ENCODE data around the gene FAM78B. TPM values are rescaled to one million over a fixed set of nuclear protein-coding genes. Genes with fewer than 3 reads are reported as not detected.
A peak's percentile ranks its signal among the peaks of the same experiment; 100 is the strongest.

Gene FAM78B
- total RNA-seq (2014; rRNA removed; shearing (Covaris generic)): 0.11 TPM in 1 of 2 replicates, not detected in the other

- Histone ChIP-seq H3K27me3 (replicated peaks) (peaks cover 44% of the 10 kb centered on the region), H3K4me3 (peak within 1 kb of the TSS; percentile 51), H3K27ac (no peak within 1 kb of the TSS), H3K9me3 (replicated peaks) (no peaks in the 10 kb centered on the region), H3K36me3 (no peaks in the 10 kb centered on the region), H3K4me1 (replicated peaks) (peaks cover 14% of the 10 kb centered on the region)
- peak; percentile 47 to 57 for DNase-seq (ENCODE audit: low read depth in 1 of 2, low spot score in 2 of 2)
Measured at GRCh38 chr1:166166698-166167571, at the start of gene FAM78B. FAM78B (minus strand) TSS chr1:166167001; CDS start chr1:166166248, 753 bp downstream.

- Histone ChIP-seq H3K27me3 (replicated peaks) (no peaks in the 10 kb centered on the region), H3K36me3 (no peaks in the 10 kb centered on the region), H3K27ac (no peak overlapping the region), H3K4me1 (replicated peaks) (no peaks in the 10 kb centered on the region), H3K4me3 (no peak overlapping the region), H3K9me3 (replicated peaks) (0 out of 2 replicates have a peak, but pooled peaks cover 5% of the 10 kb centered on the region)
- no peak for DNase-seq (ENCODE audit: low read depth in 1 of 2, low spot score in 2 of 2)
Measured at GRCh38 chr1:166202546-166202945, 35.7 kb upstream of the FAM78B start.

- no peak for DNase-seq (ENCODE audit: low read depth in 1 of 2, low spot score in 2 of 2)
- Histone ChIP-seq H3K4me1 (replicated peaks) (no peaks in the 10 kb centered on the region), H3K9me3 (replicated peaks) (0 out of 2 replicates have a peak, but pooled peaks cover 5% of the 10 kb centered on the region), H3K27ac (no peak overlapping the region), H3K4me3 (no peak overlapping the region), H3K36me3 (no peaks in the 10 kb centered on the region), H3K27me3 (replicated peaks) (no peaks in the 10 kb centered on the region)
Measured at GRCh38 chr1:166200743-166201142, 33.9 kb upstream of the FAM78B start.

GRCh38 chr1:166197597-166197996 is 30.8 kb upstream of the FAM78B start:
- Histone ChIP-seq H3K4me3 (no peak overlapping the region), H3K36me3 (no peaks in the 10 kb centered on the region), H3K27ac (no peak overlapping the region), H3K4me1 (replicated peaks) (no peaks in the 10 kb centered on the region), H3K9me3 (replicated peaks) (0 out of 2 replicates have a peak, but pooled peaks cover 5% of the 10 kb centered on the region), H3K27me3 (replicated peaks) (no peaks in the 10 kb centered on the region)
- no peak for DNase-seq (ENCODE audit: low read depth in 1 of 2, low spot score in 2 of 2)

- Histone ChIP-seq H3K27me3 (replicated peaks) (no peaks in the 10 kb centered on the region), H3K4me3 (no peak overlapping the region), H3K27ac (no peak overlapping the region), H3K4me1 (replicated peaks) (no peaks in the 10 kb centered on the region), H3K36me3 (no peaks in the 10 kb centered on the region), H3K9me3 (replicated peaks) (0 out of 2 replicates have a peak, but pooled peaks cover 5% of the 10 kb centered on the region)
- DNase-seq (ENCODE audit: low read depth in 1 of 2, low spot score in 2 of 2): no peak
Measured at GRCh38 chr1:166197141-166197540, 30.3 kb upstream of the FAM78B start.

GRCh38 chr1:166193057-166193698 is 26.4 kb upstream of the FAM78B start:
- H3K36me3 ChIP-seq: no peaks in the 10 kb centered on the region
- no peak overlapping the region for H3K4me3 ChIP-seq
- H3K27me3 ChIP-seq (replicated peaks): no peaks in the 10 kb centered on the region
- no peak overlapping the region for H3K27ac ChIP-seq
- no peak for DNase-seq (ENCODE audit: low read depth in 1 of 2, low spot score in 2 of 2)
- H3K4me1 ChIP-seq (replicated peaks): no peaks in the 10 kb centered on the region
- H3K9me3 ChIP-seq (replicated peaks): no peaks in the 10 kb centered on the region

GRCh38 chr1:166190400-166190799 is 23.6 kb upstream of the FAM78B start:
- H3K9me3 ChIP-seq (replicated peaks): no peaks in the 10 kb centered on the region
- no peaks in the 10 kb centered on the region for H3K36me3 ChIP-seq

GRCh38 chr1:166189126-166189525 is 22.3 kb upstream of the FAM78B start:
- Histone ChIP-seq H3K9me3 (replicated peaks) (no peaks in the 10 kb centered on the region), H3K4me3 (no peak overlapping the region), H3K27ac (no peak overlapping the region), H3K36me3 (no peaks in the 10 kb centered on the region), H3K27me3 (replicated peaks) (no peaks in the 10 kb centered on the region), H3K4me1 (replicated peaks) (no peaks in the 10 kb centered on the region)
- no peak for DNase-seq (ENCODE audit: low read depth in 1 of 2, low spot score in 2 of 2)

More at GRCh38 chr1:166190400-166190799, 23.6 kb upstream of the FAM78B start:
- no peak for DNase-seq (ENCODE audit: low read depth in 1 of 2, low spot score in 2 of 2)
- H3K27me3 ChIP-seq (replicated peaks): no peaks in the 10 kb centered on the region
- H3K4me3 ChIP-seq: no peak overlapping the region
- no peak overlapping the region for H3K27ac ChIP-seq
- no peaks in the 10 kb centered on the region for H3K4me1 ChIP-seq (replicated peaks)

GRCh38 chr1:166185526-166185925 is 18.7 kb upstream of the FAM78B start:
- H3K36me3 ChIP-seq: no peaks in the 10 kb centered on the region
- no peak overlapping the region for H3K27ac ChIP-seq
- H3K4me1 ChIP-seq (replicated peaks): no peaks in the 10 kb centered on the region
- H3K9me3 ChIP-seq (replicated peaks): no peaks in the 10 kb centered on the region
- no peak for DNase-seq (ENCODE audit: low read depth in 1 of 2, low spot score in 2 of 2)
- no peaks in the 10 kb centered on the region for H3K27me3 ChIP-seq (replicated peaks)
- H3K4me3 ChIP-seq: no peak overlapping the region

GRCh38 chr1:166184897-166185296 is 18.1 kb upstream of the FAM78B start:
- no peak for DNase-seq (ENCODE audit: low read depth in 1 of 2, low spot score in 2 of 2)
- H3K27ac ChIP-seq: no peak overlapping the region

GRCh38 chr1:166184012-166184411 is 17.2 kb upstream of the FAM78B start:
- Histone ChIP-seq H3K4me3 (no peak overlapping the region), H3K27ac (no peak overlapping the region), H3K36me3 (no peaks in the 10 kb centered on the region), H3K4me1 (replicated peaks) (no peaks in the 10 kb centered on the region), H3K9me3 (replicated peaks) (no peaks in the 10 kb centered on the region), H3K27me3 (replicated peaks) (no peaks in the 10 kb centered on the region)
- DNase-seq (ENCODE audit: low read depth in 1 of 2, low spot score in 2 of 2): no peak

More at GRCh38 chr1:166184897-166185296, 18.1 kb upstream of the FAM78B start:
- H3K4me1 ChIP-seq (replicated peaks): no peaks in the 10 kb centered on the region
- no peaks in the 10 kb centered on the region for H3K36me3 ChIP-seq
- H3K27me3 ChIP-seq (replicated peaks): no peaks in the 10 kb centered on the region
- no peaks in the 10 kb centered on the region for H3K9me3 ChIP-seq (replicated peaks)
- no peak overlapping the region for H3K4me3 ChIP-seq

- no peaks in the 10 kb centered on the region for H3K4me1 ChIP-seq (replicated peaks)
Measured at GRCh38 chr1:166182281-166182680, 15.5 kb upstream of the FAM78B start.

GRCh38 chr1:166176416-166176815 is 9.6 kb upstream of the FAM78B start:
- Histone ChIP-seq H3K27me3 (replicated peaks) (no peaks in the 10 kb centered on the region), H3K4me3 (no peak overlapping the region), H3K4me1 (replicated peaks) (no peaks in the 10 kb centered on the region), H3K9me3 (replicated peaks) (no peaks in the 10 kb centered on the region), H3K27ac (no peak overlapping the region), H3K36me3 (no peaks in the 10 kb centered on the region)
- no peak for DNase-seq (ENCODE audit: low read depth in 1 of 2, low spot score in 2 of 2)

More at GRCh38 chr1:166182281-166182680, 15.5 kb upstream of the FAM78B start:
- H3K27ac ChIP-seq: no peak overlapping the region
- H3K27me3 ChIP-seq (replicated peaks): no peaks in the 10 kb centered on the region
- DNase-seq (ENCODE audit: low read depth in 1 of 2, low spot score in 2 of 2): no peak
- H3K36me3 ChIP-seq: no peaks in the 10 kb centered on the region
- H3K9me3 ChIP-seq (replicated peaks): no peaks in the 10 kb centered on the region
- no peak overlapping the region for H3K4me3 ChIP-seq

- Histone ChIP-seq H3K36me3 (no peaks in the 10 kb centered on the region), H3K27ac (no peak overlapping the region), H3K27me3 (replicated peaks) (no peaks in the 10 kb centered on the region), H3K4me3 (no peak overlapping the region), H3K9me3 (replicated peaks) (no peaks in the 10 kb centered on the region), H3K4me1 (replicated peaks) (no peaks in the 10 kb centered on the region)
- no peak for DNase-seq (ENCODE audit: low read depth in 1 of 2, low spot score in 2 of 2)
Measured at GRCh38 chr1:166175032-166175431, 8.2 kb upstream of the FAM78B start.
